Cerebellar cortex (tissue), 1 donor: ENCODE results near the gene DERA.
"Not testable (repeated sequence)": the region's sequence is repeated elsewhere in the genome, so short reads cannot be mapped to it uniquely, and the experiment has no call there.

ENCODE experiments used
- DNase-seq: peaks from one replicate; pipeline ENCODE4 v3.0.0-alpha.2; 2015; ENCODE audit warnings: low spot score

DERA gene

GRCh38 chr12:15904378-15904920, 6.7 kb upstream of the DERA start:
- no peak for DNase-seq

GRCh38 chr12:15910468-15910863, 666 bp upstream of the DERA start:
- no peak for DNase-seq

DNA sequence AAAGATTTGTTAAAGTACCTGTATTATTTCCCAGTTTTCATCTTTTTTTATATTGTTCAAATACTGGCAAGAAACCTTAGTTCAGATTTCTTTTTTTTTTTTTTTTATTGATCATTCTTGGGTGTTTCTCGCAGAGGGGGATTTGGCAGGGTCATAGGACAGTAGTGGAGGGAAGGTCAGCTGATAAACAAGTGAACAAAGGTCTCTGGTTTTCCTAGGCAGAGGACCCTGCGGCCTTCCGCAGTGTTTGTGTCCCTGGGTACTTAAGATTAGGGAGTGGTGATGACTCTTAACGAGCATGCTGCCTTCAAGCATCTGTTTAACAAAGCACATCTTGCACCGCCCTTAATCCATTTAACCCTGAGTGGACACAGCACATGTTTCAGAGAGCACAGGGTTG, 799 bp downstream of the DERA start:
- not testable (repeated sequence) for DNase-seq

DNA sequence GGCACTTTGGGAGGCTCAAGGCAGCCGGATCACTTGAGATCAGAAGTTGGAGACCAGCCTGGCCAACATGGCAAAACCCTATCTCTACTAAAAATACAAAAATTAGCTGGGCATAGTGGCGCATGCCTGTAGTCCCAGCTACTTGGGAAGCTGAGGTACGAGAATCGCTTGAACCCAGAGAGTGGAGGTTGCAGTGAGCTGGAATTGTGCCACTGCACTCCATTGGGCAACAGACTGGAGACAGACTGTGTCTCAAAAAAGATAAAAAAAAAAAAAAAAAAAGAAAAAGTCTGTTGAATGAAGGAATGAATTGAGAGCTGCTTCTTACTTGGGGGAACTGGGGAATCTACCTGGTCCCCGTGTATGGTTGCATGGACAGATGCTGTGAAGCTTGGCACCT, 3.0 kb downstream of the DERA start:
- DNase-seq: not testable (repeated sequence)

DNA sequence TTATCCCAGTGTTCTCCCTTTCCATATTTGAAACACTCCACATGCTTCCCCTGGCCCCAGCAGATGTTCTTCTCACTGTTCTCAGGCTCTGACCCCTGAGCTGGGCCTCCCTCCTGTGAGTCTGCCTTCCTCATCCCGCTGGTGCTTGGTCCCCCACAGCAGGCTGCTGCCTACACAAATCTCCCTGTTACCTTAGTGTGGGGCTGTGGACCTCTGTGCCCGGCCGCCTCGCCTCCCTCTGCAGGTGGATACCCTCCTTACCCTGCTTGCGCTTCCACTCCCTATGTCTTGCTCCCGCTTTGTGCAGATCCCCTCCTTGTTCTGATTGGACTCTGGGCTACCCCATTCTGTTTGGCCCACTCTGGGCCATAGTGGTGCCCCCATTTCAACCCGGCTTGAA, 6.9 kb downstream of the DERA start:
- DNase-seq: no peak

GRCh38 chr12:15919418-15919817, 8.3 kb downstream of the DERA start:
- no peak for DNase-seq

DNA sequence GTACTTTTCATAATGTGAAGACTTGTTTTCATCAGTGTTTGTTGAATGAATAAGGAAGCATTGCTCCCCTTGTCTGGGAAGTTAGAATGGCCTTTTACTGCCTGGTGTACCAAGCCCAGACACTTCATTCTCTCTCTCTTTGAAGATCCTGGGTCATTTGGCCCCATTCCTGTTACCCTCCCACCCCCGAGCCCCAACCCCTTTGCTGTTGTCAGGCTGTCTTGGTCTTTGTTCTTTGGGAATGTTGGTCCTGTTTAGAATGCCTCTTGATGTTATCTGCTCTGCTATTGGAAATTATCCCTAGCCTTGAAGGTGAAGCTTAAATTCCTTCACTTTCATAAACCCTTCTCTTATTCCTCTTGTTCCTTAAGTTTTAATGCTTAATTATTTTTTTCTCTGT, 13.8 kb downstream of the DERA start:
- no peak for DNase-seq

DNA sequence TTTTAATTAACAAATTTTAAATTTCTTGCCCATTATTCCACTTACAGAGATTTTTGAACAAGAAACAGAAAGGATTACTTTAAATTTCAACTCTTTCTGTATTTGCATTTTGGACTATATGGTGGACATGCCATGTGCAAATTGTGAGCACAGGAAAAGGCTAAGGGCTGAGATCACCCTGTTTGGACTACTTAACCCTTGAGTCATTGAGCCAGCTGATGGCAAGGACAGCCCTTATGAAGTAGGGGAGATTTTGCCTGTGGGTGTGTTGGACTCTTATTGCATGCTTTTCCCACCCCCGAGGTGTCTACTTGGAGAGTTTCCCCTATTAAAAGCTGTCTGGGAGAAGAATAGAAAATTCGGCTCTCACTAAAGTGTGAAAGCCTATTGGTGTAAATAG, 17.2 kb downstream of the DERA start:
- no peak for DNase-seq

DNA sequence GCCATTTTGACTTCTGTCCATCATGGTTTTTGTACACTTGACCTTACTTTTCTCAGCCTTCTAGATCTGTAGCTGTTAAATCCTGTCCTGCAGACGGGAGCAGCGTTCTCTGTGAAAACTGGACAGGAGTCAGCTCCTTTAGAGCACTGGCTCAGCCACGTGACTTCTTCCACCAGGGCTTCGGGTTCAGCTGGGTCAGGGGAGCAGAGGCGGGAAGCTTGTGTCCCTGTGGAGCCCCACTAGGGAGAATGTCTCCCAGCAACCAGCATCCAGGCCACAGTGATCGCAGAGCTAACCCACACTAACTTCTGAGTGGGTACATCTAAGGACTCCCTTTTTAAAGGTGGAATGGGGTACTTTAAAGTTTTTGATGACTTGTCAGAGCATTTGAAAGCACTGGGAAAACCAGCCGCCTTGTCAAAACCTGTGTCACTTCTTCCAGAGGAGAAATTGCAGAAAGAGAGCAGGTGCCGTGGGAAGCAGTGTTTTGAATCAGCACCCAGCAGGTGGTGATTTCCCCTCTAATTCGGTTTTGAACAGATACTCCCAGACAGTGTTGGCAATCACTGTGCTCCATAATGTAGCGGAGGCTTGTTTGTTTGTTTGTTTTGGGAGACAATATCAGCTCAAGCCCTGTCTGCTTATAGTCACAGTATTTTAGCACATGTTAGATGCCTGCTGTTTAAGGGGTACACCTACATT, 17.9 kb downstream of the DERA start:
- DNase-seq: no peak

DNA sequence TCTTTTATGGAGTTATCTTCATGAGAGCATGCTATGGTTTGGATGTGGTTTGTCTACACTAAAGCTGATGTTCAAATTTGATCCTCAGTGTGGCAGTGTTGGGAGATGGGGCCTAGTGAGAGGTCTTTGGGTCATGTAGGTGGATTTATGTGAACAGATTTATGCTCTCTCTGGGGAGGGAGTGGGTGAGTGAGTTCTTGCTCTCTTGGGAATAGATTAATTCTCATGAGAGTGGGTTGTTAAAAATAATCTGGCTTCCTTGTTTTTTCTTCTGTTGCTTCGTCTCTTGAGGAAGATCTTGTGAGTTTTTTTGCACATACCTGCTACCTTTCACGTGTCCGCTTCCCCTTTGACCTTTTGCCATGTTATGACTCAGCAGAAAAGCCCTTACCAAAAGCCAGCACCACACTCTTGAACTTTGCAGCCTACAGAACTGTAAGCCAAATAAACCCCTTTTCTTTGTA, 20.5 kb downstream of the DERA start:
- DNase-seq: no peak

GRCh38 chr12:15932327-15932726, 21.2 kb downstream of the DERA start:
- DNase-seq: no peak

DNA sequence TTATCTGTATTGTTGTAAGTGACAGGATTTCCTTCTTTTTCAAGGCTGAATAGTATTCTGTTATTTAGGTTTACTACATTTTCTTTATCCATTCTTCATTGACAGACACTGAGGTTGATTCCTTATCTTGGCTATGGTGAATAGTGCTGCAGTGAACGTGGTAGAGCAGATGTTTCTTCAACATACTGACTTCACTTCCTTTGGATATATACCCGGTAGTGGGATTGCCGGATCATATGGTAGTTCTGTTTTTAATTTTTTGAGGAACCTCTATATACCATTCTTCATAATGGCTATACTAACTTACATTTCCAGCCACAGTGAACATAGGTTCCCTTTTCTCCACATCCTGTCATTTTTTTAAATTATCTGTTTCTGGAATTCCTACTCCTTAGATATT, 21.8 kb downstream of the DERA start:
- no peak for DNase-seq

DNA sequence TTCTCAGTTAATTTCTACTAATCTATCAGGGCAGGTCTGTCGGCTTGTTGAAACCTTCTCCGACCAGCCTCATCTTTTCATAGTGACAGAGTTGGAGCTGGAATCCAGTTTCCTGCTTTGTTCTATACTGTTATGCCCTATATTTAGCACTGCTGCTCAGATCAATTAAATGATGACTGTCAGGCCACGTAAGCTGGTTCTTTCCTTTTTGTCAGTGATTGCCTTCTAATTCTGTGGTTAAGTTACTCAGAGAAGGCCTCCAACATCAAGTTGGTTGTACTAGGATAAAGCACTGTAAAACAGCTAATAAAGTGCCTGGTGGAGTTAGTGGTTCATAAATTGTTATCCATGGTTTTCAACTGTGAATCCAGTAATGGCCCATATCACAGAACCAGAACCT, 22.6 kb downstream of the DERA start:
- no peak for DNase-seq

DNA sequence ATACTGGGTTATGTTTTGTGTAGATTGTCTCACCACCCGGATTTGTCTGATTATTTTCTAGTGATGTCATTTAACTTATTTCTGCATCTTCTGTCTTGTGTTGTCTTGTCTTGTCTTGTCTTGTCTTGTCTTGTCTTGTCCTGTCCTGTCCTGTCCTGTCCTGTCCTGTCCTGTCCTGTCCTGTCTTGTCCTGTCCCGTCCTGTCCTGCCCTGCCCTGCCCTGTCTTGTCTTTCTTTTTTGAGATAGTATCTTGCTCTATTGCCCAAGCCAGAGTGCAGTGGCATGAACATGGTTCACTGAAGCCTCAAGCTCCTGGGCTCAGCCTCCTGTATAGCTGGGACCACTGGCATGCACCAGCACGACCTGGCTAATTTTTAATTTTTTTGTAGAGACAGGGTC, 25.6 kb downstream of the DERA start:
- no peak for DNase-seq

GRCh38 chr12:15937902-15938301, 26.8 kb downstream of the DERA start:
- DNase-seq: no peak

- no peak for DNase-seq
These were observed 28.0 kb downstream of the DERA start for GRCh38 chr12:15939111-15939510.

GRCh38 chr12:15942475-15942874, 31.3 kb downstream of the DERA start:
- no peak for DNase-seq

- DNase-seq: not testable (repeated sequence)
These were observed 32.4 kb downstream of the DERA start for GRCh38 chr12:15943519-15943918.

GRCh38 chr12:15948461-15948860, 37.3 kb downstream of the DERA start:
- DNase-seq: not testable (repeated sequence)

- DNase-seq: no peak
These were observed 44.1 kb downstream of the DERA start for GRCh38 chr12:15955281-15955680.

DNA sequence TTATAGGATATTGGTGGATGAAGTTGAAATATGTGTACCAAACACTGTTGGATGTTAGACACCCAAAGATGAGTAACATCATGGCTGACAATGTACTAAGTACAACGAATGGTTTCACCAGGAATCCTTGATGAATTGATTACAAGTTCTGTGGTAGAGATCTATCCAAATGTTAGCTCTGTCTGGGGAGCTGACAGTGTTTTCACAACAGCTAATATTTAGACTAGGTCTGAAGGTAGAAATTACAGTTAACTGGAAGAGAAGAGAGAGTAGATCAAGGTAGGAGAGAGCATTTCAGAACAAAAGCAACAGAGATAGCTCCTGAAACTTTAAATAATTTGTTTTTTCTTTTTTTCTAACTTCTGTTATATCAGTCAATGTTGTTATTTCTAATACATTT, 44.9 kb downstream of the DERA start:
- DNase-seq: no peak

- DNase-seq: no peak
These were observed 45.5 kb downstream of the DERA start for GRCh38 chr12:15956413-15957185.

DNA sequence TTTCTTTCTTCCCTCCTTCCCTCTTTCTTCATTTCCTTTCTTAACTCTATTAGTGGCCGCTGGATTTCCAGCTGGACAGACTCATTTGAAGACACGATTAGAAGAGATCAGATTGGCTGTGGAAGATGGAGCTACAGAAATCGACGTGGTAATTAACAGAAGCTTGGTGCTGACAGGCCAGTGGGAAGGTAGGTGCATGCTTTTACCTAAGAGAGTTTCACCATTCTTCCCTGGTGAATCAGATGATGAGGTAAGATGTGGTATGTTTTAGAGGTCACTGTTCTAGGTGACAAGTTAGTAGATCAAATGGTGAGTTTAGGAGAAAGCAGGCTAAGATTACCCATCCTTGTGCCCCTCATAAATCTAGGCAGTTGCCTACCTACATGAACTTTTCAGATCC, 51.6 kb downstream of the DERA start:
- DNase-seq: no peak
